C4-2B (cell line): Measurements from ENCODE around the gene ZNG1A.

Experiments
- ZFX ChIP-seq: fragments of 450-650 bp; IDR thresholded peaks from 2 replicates; pipeline ENCODE4 v1.6.1; 2017
- TF ChIP-seq, protein P1 (sequence below): fragments of 450-650 bp; conservative IDR thresholded peaks from 2 replicates; pipeline ENCODE4 v1.5.1; 2017; ENCODE audit warnings: mild to moderate bottlenecking

GRCh38 chr9:206481-206880 lies 27.6 kb upstream of the ZNG1A start:
- TF ChIP-seq, protein P1, sequence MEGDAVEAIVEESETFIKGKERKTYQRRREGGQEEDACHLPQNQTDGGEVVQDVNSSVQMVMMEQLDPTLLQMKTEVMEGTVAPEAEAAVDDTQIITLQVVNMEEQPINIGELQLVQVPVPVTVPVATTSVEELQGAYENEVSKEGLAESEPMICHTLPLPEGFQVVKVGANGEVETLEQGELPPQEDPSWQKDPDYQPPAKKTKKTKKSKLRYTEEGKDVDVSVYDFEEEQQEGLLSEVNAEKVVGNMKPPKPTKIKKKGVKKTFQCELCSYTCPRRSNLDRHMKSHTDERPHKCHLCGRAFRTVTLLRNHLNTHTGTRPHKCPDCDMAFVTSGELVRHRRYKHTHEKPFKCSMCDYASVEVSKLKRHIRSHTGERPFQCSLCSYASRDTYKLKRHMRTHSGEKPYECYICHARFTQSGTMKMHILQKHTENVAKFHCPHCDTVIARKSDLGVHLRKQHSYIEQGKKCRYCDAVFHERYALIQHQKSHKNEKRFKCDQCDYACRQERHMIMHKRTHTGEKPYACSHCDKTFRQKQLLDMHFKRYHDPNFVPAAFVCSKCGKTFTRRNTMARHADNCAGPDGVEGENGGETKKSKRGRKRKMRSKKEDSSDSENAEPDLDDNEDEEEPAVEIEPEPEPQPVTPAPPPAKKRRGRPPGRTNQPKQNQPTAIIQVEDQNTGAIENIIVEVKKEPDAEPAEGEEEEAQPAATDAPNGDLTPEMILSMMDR: no peak
- TF ChIP-seq ZFX: no peak
